ENCODE measurements around the gene TIMM17A.
"Not testable (repeated sequence)": the region's sequence is repeated elsewhere in the genome, so short reads cannot be mapped to it uniquely, and the experiment has no call there.

The TIMM17A gene

DNA sequence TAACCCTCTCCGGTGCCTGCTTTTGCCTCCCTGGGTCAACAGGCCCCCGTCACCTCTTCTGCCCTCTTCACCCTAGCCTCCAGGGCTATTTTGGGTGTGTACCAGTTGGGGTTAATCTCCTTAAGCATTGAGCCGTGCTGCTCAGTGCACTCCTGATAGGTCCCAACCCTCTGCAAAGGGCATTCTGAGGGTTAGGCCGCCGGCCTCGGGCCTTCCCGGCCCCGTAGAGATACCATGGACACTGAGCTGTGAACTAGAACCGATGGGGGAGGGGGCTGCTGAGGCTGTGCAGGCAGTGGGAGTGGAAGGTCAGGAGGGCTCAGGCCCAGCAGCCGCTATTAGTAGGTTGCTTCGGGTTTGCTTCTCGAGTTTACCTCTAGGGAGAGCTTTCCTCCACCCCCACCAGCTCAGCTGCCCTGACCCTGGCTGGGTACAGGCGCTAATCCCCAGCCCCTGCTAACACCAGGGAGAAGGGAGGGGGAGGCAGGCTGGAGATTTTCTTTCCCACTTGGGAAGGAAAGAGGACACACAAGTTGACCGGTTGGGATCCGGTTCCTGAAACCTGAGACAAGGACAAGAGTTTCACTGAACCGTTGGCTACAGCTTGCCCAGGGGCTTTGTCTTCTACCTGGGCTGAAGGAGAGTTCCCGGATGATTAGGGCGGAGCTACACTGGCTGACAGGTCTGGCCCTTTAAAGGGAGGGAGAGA, 13.7 kb upstream of the TIMM17A start:
- no peak for DNase-seq

GRCh38 chr1:201942129-201942495, 13.2 kb upstream of the TIMM17A start:
- DNase-seq, result no peak

DNA sequence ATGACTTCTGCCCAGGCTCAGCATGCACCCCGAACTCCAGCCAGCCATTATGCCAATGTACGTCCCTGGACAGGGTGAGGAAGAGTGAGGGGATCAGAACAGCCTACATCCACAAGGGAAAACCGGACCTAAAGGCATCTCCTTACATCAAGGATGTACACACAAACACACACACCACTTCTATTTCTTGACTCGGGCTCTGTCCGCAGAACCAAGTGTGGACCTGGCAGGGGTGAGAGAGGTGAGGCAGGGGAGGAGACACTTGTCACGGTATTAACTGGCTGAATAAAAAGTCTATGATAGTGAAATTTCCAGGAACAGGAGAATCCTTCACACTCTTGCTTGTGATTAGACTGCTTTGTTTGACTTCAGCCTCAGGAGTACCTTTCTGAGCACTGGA, 11.3 kb upstream of the TIMM17A start:
- DNase-seq, result no peak

DNA sequence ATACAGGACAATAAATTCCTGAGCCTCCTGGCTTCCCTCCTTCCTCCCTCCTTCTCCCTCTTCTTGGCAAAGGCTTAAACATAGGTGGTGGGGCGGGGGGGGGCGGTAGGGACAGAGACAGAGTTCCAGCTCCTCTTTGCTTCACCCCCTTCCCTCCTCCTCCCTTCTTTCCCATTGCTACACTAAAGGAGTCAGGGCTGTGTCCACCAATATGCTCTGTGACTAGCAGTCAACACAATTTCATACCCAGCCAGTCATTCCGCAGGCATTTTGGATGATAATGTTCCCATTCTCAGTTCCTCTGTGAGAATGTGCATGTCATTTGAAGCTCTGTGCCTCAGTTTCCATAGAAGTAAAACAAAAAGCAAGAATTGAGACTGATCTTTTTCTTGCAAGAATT, 10.7 kb upstream of the TIMM17A start:
- no peak for DNase-seq

DNA sequence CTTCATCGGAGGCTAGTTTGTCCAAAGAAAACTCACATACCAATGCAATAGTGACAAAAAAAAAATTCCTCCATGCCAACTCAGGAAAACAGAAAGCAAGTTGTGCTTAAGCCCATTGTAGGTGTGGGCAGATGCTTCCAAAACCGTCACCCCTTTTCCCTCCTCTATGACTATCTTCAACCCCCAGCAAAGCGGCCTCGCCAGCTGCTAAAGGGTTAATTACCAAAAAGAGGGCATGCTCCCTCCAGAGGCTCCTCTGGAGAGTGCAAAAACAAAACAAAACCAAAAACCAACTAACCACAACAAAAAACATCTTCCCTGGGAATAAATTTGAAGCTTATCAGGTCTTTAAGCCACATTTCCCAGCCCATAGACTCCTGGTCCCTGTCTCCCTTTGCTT, 10.1 kb upstream of the TIMM17A start:
- DNase-seq, result no peak

DNA sequence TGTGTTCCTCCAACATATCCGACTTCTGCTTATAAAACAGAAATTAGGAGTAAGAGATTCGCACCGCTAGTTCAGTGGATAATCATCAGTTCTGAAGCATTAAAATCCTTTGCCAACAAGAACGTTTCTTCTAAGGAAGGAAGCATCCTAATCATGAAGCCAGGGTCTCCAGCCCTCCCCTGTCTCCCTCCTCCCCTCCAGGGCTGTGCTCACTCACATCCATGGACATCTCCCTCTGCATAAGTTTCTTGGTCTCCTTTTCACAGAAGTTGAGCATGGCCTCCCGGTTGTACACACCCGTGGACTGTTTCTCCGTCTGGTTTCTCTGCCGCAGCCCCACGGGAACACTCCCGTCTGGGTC, 9.5 kb upstream of the TIMM17A start:
- DNase-seq, result no peak

GRCh38 chr1:201946224-201946908, 8.9 kb upstream of the TIMM17A start, which contains the start of gene LMOD1:
Gene LMOD1 (minus strand): TSS chr1:201946548. CDS start chr1:201946340, 208 bp downstream.
- peak in 1 of 2 experiments; percentile 44 for DNase-seq

DNA sequence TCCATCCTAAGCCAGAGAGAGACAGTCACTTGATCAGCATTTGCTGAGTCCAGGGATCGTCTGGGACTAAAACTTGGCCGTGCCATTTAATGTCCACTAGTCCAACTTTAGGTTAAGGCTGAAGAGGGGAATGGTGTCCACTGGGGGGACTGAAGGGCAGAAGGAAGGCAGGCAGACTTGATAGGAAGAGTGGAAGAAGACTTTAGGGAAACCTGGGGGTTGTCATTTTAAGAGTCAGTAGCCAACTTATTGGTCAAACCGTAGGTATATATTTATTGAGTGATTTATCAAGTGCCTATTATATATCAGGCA, 7.7 kb upstream of the TIMM17A start:
- no peak for DNase-seq

- DNase-seq, result no peak
Observed at GRCh38 chr1:201949491-201949890, 5.8 kb upstream of the TIMM17A start.

DNA sequence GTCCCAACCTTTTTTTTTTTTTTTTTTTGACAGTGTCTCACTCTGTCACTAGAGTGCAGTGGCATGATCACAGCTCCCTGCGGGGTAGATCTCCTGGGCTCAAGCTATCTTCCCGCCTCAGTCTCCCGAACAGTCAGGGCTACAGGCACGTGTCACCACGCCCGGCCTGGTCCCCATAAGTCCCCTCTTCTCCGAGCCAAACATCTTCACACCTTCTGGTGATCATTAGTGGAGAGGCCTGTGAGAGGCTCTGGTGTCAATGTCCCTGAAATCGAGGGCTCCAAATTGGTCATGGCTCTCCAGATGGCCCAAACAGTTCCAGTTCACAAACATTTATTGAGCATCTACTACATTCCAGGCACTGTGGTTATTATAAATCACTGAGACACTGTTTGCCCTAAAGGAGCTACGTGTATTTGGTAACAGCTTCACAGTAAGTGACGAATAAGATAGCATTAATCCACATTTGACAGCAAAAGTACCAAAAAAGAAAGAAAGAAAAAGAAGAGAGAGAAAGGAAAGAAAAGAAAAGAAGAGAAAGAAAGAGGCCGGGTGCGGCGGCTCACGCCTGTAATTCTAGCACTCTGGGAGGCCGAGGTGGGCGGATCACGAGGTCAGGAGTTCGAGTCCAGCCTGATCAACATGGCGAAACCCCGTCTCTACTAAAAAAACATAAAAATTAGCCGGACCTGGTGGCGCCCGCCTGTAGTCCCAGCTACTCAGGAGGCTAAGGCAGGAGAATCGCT, 867 bp upstream of the TIMM17A start:
- no peak for DNase-seq

- DNase-seq, result no peak
Observed at GRCh38 chr1:201955729-201956143, 433 bp downstream of the TIMM17A start.

DNA sequence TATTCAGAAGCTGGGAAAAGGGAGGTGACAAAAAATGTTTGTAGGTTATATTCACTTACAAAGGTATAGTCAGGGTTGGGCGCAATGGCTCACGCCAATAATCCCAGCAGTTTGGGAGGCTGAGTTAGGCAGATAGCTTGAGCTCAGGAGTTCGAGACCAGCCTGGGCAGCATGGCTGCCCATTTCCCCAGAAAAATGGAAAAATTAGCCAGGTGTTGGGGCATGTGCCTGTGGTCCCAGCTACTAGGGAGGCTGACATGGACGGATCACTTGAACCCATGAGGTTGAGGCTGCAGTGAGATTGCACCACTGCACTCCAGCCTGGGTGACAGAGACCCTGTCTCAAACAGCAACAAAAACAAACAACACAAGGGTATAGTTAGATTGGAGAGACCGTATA, 3.0 kb downstream of the TIMM17A start:
- DNase-seq, result no peak

- not testable (repeated sequence) for DNase-seq
Observed at GRCh38 chr1:201962382-201962781, 7.1 kb downstream of the TIMM17A start.

DNA sequence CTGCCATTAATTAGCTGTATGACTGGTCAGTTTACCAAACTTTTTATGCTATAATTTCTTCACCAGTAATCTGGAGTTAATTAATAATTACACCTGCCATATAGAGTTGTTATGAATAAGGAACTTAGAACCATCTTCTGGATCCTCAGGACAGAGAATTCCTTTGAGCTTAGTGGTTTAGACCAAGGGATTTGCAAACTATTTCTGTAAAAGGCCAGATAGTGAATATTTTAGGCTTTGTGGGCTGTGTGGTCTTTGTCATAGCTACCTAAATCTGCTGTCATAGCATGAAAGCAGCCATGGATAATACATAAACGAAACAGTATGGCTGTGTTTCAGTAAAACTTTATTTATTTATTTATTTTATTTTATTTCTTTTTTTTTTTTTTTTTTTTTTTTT, 9.0 kb downstream of the TIMM17A start:
- DNase-seq, result no peak

DNA sequence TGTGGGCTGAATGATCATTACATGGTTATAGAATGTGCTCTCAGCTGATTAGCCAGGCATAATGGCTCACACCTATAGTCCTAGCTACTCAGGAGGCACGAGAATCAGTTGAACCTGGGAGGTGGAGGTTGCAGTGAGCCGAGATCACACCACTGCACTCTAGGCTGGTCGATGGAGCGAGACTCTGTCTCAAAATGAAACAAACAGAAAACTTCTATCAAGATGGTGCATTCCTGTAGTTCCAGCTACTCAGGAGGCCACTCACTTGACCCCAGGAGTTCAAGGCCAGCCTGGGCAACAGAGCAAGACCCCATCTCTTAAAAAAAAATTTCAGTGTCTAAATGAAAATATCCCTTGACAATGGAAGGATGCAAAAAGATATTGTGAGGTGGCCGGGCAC, 10.9 kb downstream of the TIMM17A start:
- DNase-seq, result no peak

- DNase-seq, result no peak
Observed at GRCh38 chr1:201968202-201968925, 13.1 kb downstream of the TIMM17A start.

DNA sequence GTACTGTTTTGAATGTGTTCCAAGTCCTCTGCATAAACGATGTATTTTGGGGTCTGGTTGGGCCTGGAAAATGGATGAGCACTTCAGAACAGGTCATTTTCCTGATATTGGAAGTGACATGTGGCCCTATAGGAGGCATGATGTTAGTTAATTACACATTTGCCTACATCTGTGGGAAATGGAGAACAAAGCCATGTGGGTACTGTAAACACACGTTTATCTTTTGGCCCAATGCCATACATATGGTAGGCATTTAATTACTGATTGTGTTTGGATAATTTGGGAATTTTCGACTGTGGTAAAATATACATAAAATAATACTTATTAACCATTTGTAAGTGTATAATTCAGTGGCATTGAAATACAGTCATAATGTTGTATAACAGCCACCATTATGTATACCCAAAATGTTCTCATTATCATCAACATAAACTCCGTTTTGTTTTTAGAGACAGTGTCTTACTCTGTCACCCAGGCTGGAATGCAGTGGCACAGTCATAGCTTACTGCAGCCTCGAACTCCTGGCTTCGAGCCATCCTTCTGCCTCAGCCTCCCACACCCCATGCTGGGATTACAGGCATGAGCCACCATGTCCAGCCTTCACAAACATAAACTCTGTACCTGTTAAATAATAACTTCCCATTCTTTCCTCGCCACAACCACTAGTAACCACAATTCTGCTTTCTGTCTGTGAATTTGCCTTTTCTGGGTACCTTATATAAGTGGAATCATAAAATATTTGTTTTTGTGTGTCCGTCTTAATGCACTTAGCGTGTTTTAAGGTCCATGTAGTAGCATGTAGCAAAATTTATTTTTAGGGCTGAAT, 15.2 kb downstream of the TIMM17A start:
- no peak for DNase-seq

GRCh38 chr1:201982082-201982622, 26.8 kb downstream of the TIMM17A start:
- peak in 1 of 2 experiments; percentile 5 for DNase-seq

GRCh38 chr1:201982623-201983379, 27.5 kb downstream of the TIMM17A start, which contains the start of gene RNPEP:
Gene RNPEP (plus strand): TSS chr1:201982648. CDS start chr1:201982667, 19 bp downstream.
- no peak for DNase-seq

GRCh38 chr1:201983380-201983805, 28.1 kb downstream of the TIMM17A start:
- DNase-seq, result peak in 1 of 2 experiments; percentile 11

GRCh38 chr1:201984446-201984845, 29.1 kb downstream of the TIMM17A start:
- no peak for DNase-seq
